Measurements from ENCODE around the gene PLEKHA7. TPM values are rescaled to one million over a fixed set of nuclear protein-coding genes. Genes with fewer than 3 reads are reported as not detected.

PLEKHA7 gene
- total RNA-seq, 1 donor from 2014 or later: 15.6 TPM

DNA sequence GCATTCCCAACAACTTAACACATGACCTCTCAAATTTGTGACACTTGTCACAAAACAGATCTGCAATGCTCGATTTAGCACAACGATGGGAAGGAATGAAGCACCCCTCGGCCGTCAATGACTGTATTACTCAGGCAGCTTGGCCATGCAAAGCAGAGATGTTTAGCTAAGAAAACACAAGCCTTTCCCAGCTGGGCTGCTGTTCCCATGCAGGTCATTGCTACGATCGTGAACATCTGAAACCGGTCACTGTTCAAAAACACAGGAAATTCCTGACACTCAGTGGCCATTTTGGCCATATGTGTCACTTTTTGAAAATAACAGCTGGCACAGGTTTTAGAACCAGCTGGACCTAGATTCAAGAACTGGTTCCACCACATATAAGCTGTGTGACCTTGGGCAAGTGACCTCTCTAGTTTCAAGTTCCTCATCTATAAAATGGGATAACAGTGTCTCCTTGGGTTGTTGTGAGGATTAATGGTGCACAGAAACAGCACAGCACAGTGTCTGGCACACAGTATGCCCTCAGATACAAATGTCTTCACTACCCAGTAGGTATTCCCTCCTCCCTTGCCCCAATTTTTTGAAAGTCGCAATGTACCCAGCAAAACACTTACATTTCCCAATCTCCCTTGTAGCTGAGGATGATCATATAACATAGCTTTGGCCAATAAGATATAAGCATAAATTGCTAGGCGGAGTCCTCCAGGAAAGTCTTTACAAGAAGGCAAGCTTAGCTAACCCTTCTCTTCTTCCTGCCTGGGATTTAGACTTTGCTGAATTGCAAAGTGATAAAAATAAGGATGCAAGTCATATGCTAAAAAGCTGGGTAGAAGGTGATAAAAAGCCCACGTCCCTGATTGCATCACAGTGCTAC lies 182.7 kb downstream of the PLEKHA7 start:
- H3K4me1 Mint-ChIP-seq (ENCODE audit: unreplicated experiment): peaks cover 2% of the 10 kb centered on the region
- peaks cover 10% of the 10 kb centered on the region for H3K36me3 Mint-ChIP-seq (ENCODE audit: unreplicated experiment)
- H3K27ac Mint-ChIP-seq (ENCODE audit: unreplicated experiment): no peak overlapping the region

DNA sequence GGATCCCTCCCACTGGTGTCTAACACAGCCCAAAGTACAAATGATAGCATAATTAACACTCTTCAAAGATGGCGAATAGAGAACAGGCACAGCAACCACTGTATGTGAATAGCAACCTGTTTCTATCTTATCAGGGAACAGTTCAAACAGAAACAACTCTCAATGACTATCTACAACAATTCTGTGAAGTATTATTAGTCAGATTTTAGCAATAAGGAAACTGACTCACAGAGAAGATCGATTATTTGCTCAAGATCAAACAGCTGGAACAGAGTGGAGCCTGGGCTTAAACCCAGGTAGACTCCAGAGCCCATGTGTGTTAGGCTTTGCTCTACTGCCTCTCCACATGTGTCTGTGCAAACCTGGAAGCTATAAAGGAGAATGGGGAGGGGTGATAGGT lies 187.1 kb downstream of the PLEKHA7 start:
- no peak for DNase-seq (ENCODE audit: extremely low spot score, unreplicated experiment)
- TF ChIP-seq, protein P1, sequence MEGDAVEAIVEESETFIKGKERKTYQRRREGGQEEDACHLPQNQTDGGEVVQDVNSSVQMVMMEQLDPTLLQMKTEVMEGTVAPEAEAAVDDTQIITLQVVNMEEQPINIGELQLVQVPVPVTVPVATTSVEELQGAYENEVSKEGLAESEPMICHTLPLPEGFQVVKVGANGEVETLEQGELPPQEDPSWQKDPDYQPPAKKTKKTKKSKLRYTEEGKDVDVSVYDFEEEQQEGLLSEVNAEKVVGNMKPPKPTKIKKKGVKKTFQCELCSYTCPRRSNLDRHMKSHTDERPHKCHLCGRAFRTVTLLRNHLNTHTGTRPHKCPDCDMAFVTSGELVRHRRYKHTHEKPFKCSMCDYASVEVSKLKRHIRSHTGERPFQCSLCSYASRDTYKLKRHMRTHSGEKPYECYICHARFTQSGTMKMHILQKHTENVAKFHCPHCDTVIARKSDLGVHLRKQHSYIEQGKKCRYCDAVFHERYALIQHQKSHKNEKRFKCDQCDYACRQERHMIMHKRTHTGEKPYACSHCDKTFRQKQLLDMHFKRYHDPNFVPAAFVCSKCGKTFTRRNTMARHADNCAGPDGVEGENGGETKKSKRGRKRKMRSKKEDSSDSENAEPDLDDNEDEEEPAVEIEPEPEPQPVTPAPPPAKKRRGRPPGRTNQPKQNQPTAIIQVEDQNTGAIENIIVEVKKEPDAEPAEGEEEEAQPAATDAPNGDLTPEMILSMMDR (IDR thresholded peaks at IDR 0.05): no peak
- peaks cover 20% of the 10 kb centered on the region for H3K36me3 Mint-ChIP-seq (ENCODE audit: unreplicated experiment)
- no peaks in the 10 kb centered on the region for H3K4me1 Mint-ChIP-seq (ENCODE audit: unreplicated experiment)
- no peaks in the 10 kb centered on the region for H3K27me3 Mint-ChIP-seq (ENCODE audit: unreplicated experiment)
- H3K4me3 Mint-ChIP-seq (ENCODE audit: unreplicated experiment): no peak overlapping the region
- H3K27ac Mint-ChIP-seq (ENCODE audit: unreplicated experiment): no peak overlapping the region
- H3K9me3 Mint-ChIP-seq (ENCODE audit: unreplicated experiment): no peaks in the 10 kb centered on the region

More for the DNA sequence above, 182.7 kb downstream of the PLEKHA7 start:
- TF ChIP-seq, protein P1 (IDR thresholded peaks at IDR 0.05): no peak
- no peak for DNase-seq (ENCODE audit: extremely low spot score, unreplicated experiment)
- H3K4me3 Mint-ChIP-seq (ENCODE audit: unreplicated experiment): no peak overlapping the region
- H3K9me3 Mint-ChIP-seq (ENCODE audit: unreplicated experiment): no peaks in the 10 kb centered on the region
- no peaks in the 10 kb centered on the region for H3K27me3 Mint-ChIP-seq (ENCODE audit: unreplicated experiment)

DNA sequence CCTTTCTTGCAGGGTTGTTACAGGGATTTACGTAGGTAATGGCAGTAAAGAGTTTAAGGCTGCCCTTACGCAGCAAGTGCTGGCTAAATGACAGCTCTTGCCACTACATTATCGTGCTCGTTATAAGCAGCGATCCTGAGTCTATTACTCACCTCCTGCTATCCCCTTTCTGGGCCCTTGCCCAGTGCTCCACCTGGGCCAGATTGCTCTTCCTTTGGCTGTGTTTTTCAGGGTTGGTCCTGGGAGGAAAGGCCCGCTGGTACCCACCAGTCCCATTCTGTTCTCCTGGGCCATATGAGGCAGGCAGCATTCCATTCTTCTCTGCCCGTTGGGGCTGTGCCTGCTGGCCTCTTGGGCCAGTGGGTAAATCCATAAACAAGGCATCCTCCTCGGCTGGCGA lies 188.2 kb downstream of the PLEKHA7 start:
- Mint-ChIP-seq H3K4me1 (ENCODE audit: unreplicated experiment) (peaks cover 5% of the 10 kb centered on the region), H3K27me3 (ENCODE audit: unreplicated experiment) (no peaks in the 10 kb centered on the region), H3K27ac (ENCODE audit: unreplicated experiment) (no peak overlapping the region), H3K9me3 (ENCODE audit: unreplicated experiment) (no peaks in the 10 kb centered on the region), H3K36me3 (ENCODE audit: unreplicated experiment) (peaks cover 17% of the 10 kb centered on the region), H3K4me3 (ENCODE audit: unreplicated experiment) (no peak overlapping the region)
- DNase-seq (ENCODE audit: extremely low spot score, unreplicated experiment): no peak
- TF ChIP-seq, protein P1 (IDR thresholded peaks at IDR 0.05): no peak

DNA sequence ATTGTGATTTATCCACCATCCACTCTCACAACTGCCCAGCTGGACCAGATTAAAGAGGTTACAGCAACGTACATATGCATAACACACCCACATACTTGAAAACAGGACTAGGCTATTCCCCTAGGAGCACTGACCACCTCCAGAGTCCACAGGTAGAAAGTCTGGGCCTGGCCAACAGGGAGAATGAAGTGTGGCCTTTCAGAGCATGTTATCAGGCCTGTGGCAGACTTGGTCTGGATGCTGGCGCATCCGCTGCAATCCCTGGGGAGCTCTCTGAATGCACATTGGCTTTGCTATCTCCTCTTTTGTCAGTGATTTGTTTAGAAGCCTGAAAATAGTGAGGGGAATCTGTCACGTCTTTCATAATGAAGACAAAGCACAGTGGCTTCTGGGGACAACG lies 189.1 kb downstream of the PLEKHA7 start:
- peaks cover 17% of the 10 kb centered on the region for H3K36me3 Mint-ChIP-seq (ENCODE audit: unreplicated experiment)
- no peak overlapping the region for H3K27ac Mint-ChIP-seq (ENCODE audit: unreplicated experiment)
- no peak for DNase-seq (ENCODE audit: extremely low spot score, unreplicated experiment)
- H3K27me3 Mint-ChIP-seq (ENCODE audit: unreplicated experiment): no peaks in the 10 kb centered on the region
- TF ChIP-seq, protein P1 (IDR thresholded peaks at IDR 0.05): no peak
- H3K4me3 Mint-ChIP-seq (ENCODE audit: unreplicated experiment): no peak overlapping the region
- peaks cover 11% of the 10 kb centered on the region for H3K4me1 Mint-ChIP-seq (ENCODE audit: unreplicated experiment)
- no peaks in the 10 kb centered on the region for H3K9me3 Mint-ChIP-seq (ENCODE audit: unreplicated experiment)

DNA sequence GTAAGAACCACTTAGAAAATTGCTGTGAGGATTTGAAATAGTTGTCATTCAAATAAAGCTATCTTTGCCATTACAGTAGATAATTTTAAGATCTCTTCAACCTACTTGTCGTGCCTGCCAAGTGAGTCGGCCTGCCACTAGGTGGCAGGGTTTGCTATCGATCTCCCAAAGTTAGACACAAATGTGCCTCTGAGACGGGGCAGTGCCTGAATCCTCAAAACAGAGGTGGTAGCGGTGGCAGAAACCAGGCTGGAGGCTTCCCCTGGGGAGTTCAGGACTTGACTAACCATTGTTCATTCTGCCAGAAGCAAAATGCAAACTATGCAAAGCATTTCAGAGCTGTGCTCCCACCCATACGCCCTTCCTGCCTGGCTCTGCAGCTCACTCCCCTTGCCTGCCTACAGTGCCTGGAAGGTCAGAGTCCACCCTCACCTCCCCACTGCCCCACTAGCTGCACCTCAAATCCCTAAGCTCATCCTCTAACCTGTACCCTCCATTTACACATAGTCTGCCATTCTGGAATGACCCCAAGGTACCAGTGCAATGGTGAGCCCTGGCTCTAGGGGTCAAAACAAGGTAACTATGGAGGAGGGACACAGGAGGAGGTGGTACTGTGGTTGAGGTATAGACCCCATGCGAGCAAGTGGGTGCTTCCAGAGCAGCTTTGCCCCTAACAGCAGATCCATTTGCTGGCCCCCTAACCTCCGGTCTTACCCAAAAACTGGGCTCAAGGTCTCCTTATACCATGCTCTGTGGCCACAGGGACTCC lies 193.7 kb downstream of the PLEKHA7 start:
- TF ChIP-seq, protein P1 (IDR thresholded peaks at IDR 0.05): peak; percentile 90
- Mint-ChIP-seq H3K9me3 (ENCODE audit: unreplicated experiment) (no peaks in the 10 kb centered on the region), H3K36me3 (ENCODE audit: unreplicated experiment) (peaks cover 13% of the 10 kb centered on the region), H3K27me3 (ENCODE audit: unreplicated experiment) (no peaks in the 10 kb centered on the region), H3K27ac (ENCODE audit: unreplicated experiment) (no peak overlapping the region), H3K4me1 (ENCODE audit: unreplicated experiment) (peaks cover 14% of the 10 kb centered on the region), H3K4me3 (ENCODE audit: unreplicated experiment) (no peak overlapping the region)
- DNase-seq (ENCODE audit: extremely low spot score, unreplicated experiment): no peak
